Activated CD8-positive, alpha-beta memory T cell treated with anti-CD3 and anti-CD28 coated beads, Interleukin-2, amount 50 U/mL, for 1 hour (primary cell): ENCODE data around the gene GRIN2D.

Experiments
- DNase-seq: peaks from one replicate; pipeline ENCODE4 v3.0.0-alpha.2; 2020; ENCODE audit errors: extremely low read depth

GRIN2D gene

DNA sequence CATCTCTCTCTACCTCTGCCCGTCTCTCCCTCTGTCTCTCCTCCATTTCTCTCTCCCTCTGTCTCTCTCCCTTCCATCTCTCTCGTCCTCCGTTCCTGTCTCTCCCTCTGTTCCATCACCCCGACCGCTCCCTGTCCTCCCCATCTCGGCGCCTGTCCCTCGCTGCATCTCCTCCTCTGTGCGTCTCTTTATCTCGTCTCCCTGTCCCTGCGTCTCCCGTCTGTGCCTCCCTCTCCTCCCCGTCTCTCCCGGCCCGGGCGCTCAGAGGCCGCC, 4.6 kb downstream of the GRIN2D start:
- no peak for DNase-seq

DNA sequence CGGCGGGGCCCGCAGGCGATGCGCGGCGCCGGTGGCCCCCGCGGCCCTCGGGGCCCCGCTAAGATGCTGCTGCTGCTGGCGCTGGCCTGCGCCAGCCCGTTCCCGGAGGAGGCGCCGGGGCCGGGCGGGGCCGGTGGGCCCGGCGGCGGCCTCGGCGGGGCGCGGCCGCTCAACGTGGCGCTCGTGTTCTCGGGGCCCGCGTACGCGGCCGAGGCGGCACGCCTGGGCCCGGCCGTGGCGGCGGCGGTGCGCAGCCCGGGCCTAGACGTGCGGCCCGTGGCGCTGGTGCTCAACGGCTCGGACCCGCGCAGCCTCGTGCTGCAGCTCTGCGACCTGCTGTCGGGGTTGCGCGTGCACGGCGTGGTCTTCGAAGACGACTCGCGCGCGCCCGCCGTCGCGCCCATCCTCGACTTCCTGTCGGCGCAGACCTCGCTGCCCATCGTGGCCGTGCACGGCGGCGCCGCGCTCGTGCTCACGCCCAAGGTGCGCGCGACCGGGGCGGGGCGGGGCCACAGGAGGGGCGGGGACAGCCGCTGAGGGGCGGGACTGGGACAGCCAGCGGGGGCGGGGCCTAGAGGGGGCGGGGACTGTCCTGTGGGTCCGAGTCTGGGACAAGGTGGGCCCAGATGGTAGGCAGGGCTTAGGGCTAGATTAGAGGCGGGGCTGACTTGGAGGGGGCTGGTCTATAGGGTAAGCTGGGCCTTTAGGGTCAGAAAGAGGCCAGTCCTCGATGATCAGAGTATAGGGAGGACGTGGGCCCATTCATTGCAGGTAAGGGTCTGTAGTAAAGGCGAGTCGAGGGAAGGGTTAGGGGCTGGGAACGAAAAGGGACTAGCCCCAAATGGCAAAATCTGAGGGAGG, 5.1 kb downstream of the GRIN2D start:
- DNase-seq, result no peak

DNA sequence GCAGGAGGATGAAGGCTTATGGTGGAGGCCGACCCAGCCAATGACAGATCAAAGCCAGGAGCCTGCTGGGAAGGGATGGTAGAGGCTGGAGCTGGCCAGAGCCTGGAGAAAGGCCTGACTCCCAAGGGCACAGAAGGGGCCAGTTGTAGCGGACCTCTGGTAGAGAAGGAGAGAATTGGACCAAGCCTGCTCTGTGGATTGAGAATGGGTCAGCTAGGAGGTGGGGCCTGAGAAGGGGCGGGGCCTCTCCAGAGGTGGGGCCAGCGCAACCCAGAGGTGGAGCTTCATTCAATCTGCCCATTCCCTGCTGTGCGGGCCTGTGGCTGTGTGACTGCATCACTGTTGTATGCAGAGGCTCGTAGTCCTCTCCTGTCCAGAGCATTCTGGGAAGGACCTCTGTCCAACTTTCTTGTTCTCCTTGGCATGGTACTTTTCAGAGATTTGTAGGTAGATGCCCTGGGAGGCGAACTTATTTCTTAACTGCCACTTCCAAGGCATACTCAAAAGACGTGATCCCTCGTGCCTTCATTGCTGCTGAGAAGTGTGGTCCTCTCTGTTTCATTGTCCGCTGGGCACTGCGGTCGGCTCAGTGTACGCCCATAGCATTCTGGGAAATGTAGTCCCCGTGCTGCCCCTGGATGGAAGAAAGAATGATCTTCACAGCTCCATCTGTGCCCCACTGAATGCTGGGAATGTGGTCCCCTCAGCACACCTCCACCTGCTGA, 6.7 kb downstream of the GRIN2D start:
- no peak for DNase-seq

DNA sequence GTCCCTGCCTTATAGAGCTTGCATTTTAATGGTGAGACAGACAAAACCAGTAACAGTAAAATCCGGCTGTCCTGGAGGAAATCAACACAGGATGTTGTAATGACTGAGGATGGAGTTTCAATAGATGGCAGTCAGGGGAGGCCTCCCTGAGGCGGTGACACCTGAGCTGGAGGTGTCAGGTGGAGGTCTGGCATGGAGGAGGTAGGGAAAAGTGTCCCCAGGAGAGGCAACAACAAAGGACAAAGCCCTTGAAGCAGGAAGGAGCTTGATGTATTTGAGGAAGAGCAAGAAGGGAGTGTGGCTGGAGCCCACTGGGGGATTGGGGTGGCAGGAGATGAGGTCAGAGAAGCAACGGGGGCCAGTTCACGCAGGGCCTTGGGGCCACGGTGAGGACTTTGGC, 7.8 kb downstream of the GRIN2D start:
- no peak for DNase-seq

DNA sequence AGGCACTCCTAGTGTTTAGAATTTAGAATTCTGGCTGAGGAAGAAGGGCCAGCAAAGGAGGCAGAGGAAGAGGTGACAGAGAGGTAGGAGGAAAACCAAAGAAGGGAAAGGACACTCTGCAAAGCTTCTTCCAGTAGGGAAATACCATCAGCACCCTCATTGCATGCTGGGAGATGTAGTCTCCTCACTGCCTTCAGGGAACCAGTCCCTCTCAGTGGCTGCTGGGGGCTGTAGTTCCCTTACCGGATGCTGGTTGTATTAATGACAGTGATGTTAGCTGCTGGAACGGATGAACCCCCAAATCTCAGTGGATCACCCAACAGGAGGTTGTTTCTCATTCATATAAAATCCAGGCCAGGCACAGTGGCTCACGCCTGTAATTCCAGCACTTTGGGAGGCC, 10.1 kb downstream of the GRIN2D start:
- no peak for DNase-seq

DNA sequence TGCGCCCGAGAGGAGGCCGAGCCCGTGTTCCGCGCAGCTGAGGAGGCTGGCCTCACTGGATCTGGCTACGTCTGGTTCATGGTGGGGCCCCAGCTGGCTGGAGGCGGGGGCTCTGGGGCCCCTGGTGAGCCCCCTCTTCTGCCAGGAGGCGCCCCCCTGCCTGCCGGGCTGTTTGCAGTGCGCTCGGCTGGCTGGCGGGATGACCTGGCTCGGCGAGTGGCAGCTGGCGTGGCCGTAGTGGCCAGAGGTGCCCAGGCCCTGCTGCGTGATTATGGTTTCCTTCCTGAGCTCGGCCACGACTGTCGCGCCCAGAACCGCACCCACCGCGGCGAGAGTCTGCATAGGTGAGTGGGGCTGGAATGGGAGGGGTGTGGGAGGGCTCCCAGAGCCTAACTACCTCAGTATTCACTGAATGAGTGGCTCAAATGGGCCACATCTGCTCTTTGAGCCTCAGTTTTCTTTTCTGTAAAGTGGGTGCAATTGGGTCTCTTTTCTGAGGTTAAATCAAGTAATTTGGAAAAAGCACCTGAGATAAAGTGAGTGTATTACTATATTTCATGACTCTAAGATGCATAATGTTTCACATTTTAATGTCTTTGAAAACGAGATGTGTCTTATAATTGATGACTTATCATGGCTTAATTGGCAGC, 11.7 kb downstream of the GRIN2D start:
- no peak for DNase-seq

DNA sequence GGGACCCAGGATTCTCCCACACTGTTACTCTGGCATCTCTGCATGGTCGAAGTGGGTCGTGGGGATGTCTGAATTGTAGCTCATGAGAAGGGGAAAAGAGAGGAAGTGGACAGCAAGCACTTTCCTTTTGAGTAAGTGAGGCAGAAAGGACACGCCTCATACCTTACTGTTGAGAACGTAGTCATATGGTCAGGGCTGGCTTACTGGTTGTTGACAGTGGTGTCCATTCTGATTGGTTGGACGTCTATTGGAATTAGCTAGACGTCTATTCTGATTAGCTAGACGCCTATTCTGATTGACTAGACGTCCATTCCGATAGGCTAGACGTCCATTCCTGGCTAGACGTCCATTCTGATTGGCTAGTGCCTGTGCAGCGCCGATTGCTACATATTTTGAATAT, 12.4 kb downstream of the GRIN2D start:
- DNase-seq, result no peak

DNA sequence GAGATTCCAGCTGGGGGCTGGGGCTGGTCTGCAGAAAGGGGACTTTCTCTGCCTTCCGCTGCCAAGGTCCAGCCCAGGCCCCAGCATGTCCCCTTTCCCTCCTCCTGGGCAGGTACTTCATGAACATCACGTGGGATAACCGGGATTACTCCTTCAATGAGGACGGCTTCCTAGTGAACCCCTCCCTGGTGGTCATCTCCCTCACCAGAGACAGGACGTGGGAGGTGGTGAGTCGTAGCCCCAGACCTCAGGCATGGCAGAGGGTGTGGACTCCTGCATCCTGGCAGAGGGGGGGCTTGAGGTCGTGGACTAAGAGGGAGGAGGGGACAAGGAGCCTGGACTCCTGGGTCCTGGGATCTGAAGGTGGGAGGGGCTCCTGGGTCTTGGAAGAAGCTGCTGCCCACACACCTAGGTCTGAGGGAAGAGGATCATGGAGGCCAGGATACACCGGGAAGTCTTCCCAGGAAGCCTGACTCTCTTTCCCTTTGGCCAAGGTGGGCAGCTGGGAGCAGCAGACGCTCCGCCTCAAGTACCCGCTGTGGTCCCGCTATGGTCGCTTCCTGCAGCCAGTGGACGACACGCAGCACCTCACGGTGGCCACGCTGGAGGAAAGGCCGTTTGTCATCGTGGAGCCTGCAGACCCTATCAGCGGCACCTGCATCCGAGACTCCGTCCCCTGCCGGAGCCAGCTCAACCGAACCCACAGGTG, 20.6 kb downstream of the GRIN2D start:
- DNase-seq, result no peak

DNA sequence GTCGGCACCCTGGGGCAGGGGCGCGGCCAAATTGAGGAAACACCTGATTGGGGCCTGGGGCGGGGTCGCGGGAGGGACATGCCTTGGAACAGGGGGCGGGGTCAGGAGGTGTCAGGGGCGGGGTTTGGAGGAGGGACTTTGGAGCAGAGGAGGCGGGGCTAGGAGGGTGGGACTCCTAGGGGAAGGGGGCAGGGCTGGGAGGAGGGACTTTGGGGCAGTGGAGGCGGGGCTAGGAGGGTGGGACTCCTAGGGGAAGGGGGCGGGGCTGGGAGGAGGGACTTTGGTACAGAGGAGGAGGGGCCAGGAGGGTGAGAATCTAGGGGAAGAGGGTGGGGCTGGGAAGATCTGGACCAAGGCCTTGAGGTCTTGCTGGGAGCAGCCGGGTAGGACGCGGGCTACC, 21.9 kb downstream of the GRIN2D start:
- no peak for DNase-seq

DNA sequence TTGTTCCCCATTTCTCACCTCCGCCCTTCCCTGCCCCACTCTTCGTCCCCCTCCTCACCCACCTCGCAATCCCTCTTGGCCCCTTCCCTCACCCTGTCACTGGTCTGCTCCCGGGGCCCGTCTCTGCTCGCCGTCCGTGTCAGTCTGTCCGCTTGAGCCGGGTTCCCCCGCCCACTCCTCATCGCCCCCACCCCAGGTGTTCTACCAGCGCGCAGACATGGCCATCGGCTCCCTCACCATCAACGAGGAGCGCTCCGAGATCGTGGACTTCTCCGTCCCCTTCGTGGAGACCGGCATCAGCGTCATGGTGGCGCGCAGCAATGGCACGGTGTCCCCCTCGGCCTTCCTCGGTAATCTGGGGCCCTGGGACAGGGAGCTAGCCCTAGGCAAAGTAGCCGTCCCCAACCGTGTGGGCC, 22.3 kb downstream of the GRIN2D start:
- no peak for DNase-seq

DNA sequence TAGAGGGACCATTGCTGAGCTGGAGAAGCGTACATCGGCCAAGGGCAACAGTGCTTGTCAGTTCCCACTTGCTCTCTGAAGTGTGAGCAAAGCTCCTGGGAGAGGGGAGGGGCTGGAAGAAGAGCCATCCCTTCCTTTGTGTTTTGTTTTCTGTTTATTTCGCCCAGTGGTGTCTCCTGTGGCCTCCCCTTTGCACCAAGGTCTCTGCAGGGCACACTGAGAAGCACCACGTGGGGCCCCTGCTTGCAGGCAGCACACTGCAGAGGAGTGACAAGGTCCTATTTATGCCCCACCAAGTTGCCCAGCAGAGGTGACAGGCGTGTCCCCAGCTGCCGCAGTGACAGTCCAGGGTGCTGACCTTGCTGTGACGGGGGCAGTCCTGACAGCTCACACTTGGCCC, 24.0 kb downstream of the GRIN2D start:
- DNase-seq, result no peak

DNA sequence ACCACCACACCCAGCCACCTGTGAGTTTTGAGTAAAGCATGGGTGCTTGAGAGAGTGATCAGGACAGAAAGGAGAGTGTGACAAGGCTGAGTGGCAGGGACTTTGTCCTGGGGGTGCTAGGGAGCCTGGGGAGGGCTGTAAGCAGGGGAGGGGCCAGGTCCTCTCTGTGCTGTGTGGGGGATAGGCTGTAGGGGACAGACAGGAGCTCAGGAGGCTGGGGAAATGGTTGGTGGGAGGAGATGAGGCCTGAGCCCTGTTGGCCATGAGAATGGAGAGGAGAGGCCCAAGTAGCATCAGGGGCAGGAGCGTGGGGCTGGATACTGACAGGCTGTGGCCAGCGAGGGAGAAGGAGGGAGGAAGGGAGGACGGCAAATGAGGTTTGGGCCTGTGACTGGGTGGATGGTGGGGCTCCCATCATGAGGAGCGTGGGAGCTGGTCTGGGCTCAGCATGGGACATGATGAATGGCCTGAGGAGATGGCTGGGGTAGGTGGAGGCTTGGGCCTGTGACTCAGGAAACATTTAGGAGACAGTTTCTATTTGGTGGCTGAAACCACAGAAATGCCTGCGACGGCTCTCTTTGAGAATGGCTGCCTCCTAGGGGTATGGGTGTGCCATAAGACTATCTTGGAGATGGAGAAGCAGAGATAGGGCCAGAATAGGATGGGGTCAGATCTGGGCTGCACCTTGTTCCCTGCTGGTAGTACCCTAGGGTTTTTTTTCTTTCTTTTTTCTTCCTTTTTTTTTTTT, 25.0 kb downstream of the GRIN2D start:
- no peak for DNase-seq

DNA sequence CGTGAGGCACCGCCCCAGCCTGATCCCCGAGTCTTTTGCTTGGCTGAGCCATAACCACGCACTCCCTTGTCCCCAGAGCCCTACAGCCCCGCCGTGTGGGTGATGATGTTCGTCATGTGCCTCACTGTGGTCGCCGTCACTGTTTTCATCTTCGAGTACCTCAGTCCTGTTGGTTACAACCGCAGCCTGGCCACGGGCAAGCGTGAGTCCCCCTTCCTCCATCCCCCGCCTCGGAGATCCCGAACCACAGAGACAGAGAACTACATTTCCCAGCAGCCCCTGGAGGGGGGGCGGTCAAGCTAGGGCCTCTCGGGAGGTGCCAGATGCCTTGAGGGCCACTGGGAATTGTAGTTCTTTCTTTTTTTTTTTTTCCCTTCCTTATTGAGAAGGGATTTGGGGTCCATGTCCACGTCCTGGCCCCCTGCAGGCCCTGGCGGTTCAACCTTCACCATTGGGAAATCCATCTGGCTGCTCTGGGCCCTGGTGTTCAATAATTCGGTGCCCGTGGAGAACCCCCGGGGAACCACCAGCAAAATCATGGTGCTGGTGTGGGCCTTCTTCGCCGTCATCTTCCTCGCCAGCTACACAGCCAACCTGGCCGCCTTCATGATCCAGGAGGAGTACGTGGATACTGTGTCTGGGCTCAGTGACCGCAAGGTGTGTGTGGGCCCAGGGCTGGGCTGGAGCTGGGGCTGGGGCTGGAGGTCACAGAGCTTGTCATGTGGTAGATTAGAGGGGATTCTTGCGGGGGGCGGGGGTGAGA, 25.9 kb downstream of the GRIN2D start:
- DNase-seq, result no peak

DNA sequence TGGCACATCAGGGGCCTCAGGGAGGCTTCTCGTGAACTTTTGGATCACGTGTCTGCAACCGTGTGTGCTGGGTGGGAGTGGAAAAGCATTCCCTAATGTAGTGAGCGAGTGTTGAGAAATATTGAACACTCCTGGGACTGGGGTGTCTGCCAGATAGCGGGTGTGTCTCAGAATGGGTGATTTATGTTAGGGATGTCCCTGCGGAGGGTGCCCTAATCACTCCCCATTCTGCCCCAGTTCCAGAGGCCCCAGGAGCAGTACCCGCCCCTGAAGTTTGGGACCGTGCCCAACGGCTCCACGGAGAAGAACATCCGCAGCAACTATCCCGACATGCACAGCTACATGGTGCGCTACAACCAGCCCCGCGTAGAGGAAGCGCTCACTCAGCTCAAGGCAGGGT, 28.1 kb downstream of the GRIN2D start:
- DNase-seq, result no peak

DNA sequence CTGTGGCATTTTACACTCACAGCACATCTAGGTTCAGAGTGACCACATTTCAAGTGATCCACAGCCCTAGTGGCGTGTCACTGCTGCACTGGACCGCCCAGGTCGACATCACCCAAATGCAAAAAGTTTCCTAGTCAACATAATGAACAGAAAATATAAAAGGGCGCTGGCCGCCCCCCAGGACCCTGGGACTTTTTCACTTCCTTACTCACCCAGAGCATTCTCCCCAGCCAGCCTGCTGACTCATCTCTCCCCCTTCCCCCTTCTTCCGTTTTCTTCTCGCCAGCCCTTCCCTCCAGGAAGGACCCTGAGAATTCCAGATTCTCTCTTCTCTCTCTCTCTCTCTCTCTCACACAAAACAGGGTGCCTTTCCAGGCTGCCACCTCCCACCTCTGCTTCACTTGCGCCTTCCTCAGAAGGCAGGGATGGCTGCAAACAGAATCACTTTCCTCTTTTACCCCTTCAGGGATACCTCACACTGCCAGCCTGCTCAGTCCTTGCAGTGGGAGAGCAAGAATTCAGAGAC, 31.3 kb downstream of the GRIN2D start:
- no peak for DNase-seq

DNA sequence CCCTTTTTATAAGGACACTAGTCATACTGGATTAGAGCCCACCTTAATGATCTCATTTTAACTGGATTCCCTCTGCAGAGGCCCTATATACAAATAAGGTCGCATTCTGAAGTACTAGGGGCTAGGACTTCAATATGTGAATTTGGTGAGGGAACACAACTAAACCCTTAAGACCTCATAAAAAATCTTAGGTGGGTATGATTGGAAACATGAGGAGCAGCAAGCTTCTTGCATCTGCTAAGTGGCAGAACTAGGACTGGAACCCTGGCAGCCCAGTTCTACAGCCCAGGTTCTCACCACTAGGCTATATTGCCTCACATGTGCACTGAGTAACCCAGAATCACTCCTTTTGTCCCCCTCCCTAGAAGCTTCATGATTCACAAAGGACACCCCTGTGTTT, 35.2 kb downstream of the GRIN2D start:
- no peak for DNase-seq

DNA sequence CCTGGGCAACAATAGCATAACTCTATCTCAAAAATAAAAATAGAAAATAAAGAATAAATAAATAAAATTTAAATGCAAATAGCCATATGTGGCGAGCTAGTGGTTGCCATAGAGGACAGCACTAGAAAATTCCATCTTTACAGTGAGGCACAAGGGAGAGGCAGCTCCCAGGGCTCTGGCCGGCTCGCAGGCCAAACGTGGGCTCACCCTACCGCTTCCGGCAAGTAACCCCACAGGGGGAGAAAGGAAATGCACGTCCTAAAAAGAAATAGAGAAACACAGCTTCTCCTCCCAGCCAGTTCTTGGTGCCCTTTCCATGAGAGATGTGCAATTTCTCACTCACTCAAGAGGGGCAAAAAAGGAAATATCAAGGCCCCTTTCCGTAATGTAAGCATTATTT, 39.9 kb downstream of the GRIN2D start:
- DNase-seq, result no peak

DNA sequence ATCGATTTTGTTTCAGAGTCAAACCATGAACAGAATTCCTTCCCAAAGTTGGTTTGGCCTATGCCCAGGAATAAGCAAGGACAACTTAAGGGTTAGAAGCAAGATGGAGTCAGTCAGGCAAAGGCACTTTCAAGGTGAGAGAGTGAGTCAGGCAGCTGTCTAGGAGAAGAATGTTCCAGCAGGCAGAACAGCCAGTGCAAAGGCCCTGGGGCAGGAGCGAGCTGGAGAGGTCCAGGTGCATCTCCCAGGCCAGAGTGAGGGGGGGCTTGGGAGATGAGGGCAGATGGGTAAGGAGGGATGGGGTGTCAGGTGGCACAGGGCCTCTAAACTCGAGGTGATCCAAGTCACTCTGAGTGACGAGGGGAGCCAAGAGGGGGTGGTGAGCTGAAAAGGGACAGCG, 43.1 kb downstream of the GRIN2D start:
- DNase-seq, result no peak

DNA sequence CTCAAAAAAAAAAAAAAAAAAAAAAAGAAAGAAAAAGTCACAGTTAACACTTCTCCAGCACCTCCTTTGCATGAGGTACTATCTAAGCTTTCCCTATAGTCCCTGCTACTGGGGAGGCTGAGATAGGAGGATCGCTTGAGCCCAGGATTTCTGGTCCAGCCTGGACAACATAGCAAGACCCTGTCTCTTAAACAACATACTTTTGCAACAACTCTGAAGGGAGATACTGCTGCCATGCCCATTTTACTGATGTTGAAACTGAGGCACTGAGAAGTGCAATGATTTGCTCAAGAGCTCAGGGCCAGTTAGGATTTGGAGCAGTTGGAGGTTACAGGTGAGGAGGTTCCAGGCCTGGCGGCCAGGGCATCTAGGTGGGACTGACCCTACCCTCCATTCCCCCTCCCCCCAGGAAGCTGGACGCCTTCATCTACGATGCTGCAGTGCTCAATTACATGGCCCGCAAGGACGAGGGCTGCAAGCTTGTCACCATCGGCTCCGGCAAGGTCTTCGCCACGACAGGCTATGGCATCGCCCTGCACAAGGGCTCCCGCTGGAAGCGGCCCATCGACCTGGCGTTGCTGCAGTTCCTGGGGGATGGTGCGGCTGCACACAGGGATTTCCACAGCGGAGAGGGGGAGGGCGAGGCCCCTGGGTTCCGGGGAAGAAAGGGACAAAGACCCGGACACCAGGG, 48.0 kb downstream of the GRIN2D start:
- no peak for DNase-seq
